Measurements from ENCODE around the gene CKM.
"Not testable (repeated sequence)": the region's sequence is repeated elsewhere in the genome, so short reads cannot be mapped to it uniquely, and the experiment has no call there.

CKM gene

GRCh38 chr19:45340232-45340898, 17.7 kb upstream of the CKM start, which contains the start of gene KLC3:
Gene KLC3 (plus strand): TSS chr19:45340750. CDS start chr19:45345542, 4,792 bp downstream.
- peak within 1 kb of the TSS; percentile 64 for H3K4me3 Mint-ChIP-seq
- no peaks in the 10 kb centered on the region for H3K36me3 Mint-ChIP-seq
- no peak within 1 kb of the TSS for H3K27ac Mint-ChIP-seq
- H3K9me3 Mint-ChIP-seq, result no peaks in the 10 kb centered on the region
- peaks cover 8% of the 10 kb centered on the region for H3K4me1 Mint-ChIP-seq
- H3K27me3 Mint-ChIP-seq, result peaks cover 23% of the 10 kb centered on the region

DNA sequence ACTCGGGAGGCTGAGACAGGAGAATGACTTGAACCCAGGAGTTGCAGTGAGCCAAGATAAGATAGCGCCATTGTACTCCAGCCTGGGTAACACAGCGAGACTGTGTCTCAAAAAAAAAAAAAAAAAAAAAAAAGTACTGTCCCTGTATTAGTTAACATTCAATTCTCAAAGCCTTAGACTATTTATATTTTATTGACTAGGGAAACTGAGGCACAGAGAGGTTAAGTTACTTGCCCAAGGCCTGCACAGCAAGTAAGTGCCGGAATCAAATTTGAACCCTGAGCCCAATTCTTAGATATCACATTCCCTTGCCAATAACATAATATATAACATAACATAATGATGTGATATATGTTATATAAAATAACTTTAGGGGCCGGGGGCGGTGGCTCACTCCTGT, 17.0 kb upstream of the CKM start:
- Mint-ChIP-seq H3K4me3 (no peak overlapping the region), H3K9me3 (no peaks in the 10 kb centered on the region), H3K4me1 (peaks cover 8% of the 10 kb centered on the region), H3K36me3 (no peaks in the 10 kb centered on the region), H3K27me3 (peaks cover 21% of the 10 kb centered on the region), H3K27ac (no peak overlapping the region)

GRCh38 chr19:45336696-45337251, 14.1 kb upstream of the CKM start:
- Mint-ChIP-seq H3K4me3 (no peak overlapping the region), H3K27me3 (peaks cover 16% of the 10 kb centered on the region), H3K36me3 (no peaks in the 10 kb centered on the region), H3K4me1 (peaks cover 8% of the 10 kb centered on the region), H3K27ac (no peak overlapping the region), H3K9me3 (no peaks in the 10 kb centered on the region)

- H3K4me1 Mint-ChIP-seq, H3K27ac Mint-ChIP-seq, H3K4me3 Mint-ChIP-seq, H3K36me3 Mint-ChIP-seq, H3K9me3 Mint-ChIP-seq: not testable (repeated sequence)
- peaks cover 11% of the 10 kb centered on the region for H3K27me3 Mint-ChIP-seq
Measured at GRCh38 chr19:45334881-45335280, 12.2 kb upstream of the CKM start.

DNA sequence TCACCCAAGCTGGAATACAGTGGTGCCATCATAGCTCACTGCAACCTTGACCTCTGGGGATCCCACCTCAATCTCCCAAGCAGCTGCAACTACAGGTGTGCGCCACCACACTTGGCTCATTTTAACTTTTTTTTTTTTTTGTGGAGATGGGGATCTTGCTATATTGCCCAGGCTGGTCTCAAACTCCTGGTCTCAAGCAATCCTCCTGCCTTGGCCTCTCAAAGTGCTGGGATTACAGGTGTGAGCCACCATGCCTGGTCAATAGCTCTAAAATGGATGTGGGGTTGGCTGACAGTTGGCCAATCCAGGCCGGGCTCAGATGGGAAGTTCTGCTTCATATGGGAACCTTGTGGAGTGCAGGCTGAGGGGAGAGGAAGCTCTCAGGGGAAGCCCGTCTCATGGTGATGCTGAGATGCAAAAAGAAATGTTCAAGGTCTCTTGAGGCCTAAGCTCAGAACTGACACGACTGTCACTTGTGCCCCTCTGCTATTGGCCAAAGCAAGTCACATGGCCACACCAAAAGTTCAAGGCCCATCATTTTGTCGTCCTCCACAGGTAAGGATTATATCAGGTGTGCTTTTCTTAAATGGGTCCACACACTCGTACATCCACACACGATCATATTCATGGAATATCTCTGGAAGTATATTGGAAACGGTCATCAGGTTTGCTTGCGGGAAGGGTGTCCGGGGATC, 11.1 kb upstream of the CKM start:
- Mint-ChIP-seq H3K27ac (no peak overlapping the region), H3K36me3 (no peaks in the 10 kb centered on the region), H3K4me3 (no peak overlapping the region), H3K27me3 (peaks cover 8% of the 10 kb centered on the region), H3K9me3 (no peaks in the 10 kb centered on the region), H3K4me1 (peaks cover 3% of the 10 kb centered on the region)

- Mint-ChIP-seq H3K4me1 (no peaks in the 10 kb centered on the region), H3K27me3 (peaks cover 3% of the 10 kb centered on the region), H3K4me3 (no peak overlapping the region), H3K36me3 (no peaks in the 10 kb centered on the region), H3K27ac (no peak overlapping the region), H3K9me3 (no peaks in the 10 kb centered on the region)
Measured at GRCh38 chr19:45331411-45331810, 8.7 kb upstream of the CKM start.

DNA sequence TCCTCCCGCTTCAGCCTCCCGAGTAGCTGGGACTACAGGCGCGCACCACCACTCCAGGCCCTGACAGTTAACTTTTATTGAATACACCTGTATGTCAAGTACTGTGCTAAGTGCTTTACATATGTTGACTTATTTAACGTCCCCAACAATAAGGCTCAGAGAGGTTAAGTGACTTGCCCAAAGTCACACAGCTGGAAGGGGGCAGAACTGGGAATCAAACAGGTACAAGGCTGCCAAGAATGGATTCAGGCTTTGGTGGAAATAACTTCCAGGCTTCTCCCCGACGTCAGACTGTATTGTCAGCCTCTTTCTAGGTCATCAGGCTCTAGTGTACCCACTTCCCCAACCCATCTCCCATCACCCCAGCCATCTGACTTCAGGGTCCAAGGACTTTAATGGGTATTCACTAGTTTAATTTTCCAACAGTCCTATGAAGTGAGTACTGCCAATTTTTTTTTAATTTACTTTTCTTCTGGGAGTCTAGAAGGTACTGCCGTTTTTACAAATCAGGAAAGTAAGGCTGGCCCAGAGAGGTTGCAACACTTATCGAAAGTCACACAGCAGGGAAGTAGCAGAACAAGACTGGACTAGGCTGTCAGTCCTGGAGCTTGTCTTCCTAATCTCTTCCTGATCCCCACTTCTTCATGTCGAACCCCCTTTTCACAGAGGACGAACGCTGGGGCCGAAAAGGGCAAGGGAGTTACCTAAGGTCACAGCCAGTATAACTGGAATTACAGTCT, 4.9 kb upstream of the CKM start:
- H3K9me3 Mint-ChIP-seq, result no peaks in the 10 kb centered on the region
- H3K27me3 Mint-ChIP-seq, result peaks cover 14% of the 10 kb centered on the region
- H3K36me3 Mint-ChIP-seq, result no peaks in the 10 kb centered on the region
- H3K4me3 Mint-ChIP-seq, result no peak overlapping the region
- no peaks in the 10 kb centered on the region for H3K4me1 Mint-ChIP-seq
- no peak overlapping the region for H3K27ac Mint-ChIP-seq

DNA sequence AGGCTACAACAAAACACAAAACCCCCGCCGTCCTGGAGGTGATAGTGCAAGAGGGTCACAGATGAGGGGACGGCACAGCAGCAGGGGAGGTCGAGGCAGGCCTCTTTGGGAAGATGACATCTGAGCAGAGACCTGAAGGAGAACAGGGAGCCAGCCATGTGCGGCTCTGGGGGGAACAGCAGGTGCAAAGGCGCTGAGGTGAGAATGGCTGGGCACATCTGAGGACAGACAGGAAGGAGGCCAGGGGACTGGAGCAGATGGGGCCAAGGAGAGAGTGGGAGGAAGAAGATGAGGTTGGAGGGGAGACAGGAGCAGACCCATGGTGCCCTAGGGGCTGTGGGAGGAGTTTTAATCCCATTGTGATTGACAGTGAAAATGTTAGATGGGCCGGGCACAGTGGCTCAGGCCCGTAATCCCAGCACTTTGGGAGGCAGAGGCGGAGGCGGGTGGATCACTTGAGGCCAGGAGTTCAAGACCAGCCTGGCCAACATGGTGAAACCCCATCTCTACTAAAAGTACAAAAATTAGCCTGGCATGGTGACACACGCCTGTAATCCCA, 1.8 kb upstream of the CKM start:
- H3K4me3 Mint-ChIP-seq, result no peak overlapping the region
- H3K27me3 Mint-ChIP-seq, result peaks cover 19% of the 10 kb centered on the region
- H3K36me3 Mint-ChIP-seq, result no peaks in the 10 kb centered on the region
- H3K4me1 Mint-ChIP-seq, result no peaks in the 10 kb centered on the region
- no peaks in the 10 kb centered on the region for H3K9me3 Mint-ChIP-seq
- H3K27ac Mint-ChIP-seq, result peak overlapping the region; percentile 51

DNA sequence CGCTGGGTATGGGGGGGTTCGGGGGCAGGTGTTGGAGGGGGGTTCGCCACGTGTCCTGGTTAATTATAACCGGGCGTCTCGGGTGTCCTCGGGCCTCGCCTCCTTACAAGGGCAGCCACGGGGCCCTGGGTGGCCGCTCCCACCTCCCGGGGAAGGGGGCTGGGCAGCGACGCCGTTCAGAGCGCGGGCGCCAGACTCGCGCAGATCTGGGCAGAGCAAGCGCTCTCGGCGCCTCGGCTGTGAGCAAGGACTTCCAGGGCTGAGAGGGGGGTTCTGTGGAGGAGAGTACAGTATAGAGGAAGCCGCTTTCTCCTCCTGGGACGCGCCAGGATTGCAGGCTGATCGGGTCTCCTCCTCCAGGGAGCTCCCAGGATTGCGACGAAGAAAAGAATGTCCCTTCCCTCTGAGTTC, 1.0 kb upstream of the CKM start:
- Mint-ChIP-seq H3K27ac (no peak overlapping the region), H3K36me3 (no peaks in the 10 kb centered on the region), H3K4me3 (no peak overlapping the region), H3K9me3 (no peaks in the 10 kb centered on the region), H3K27me3 (peaks cover 19% of the 10 kb centered on the region), H3K4me1 (no peaks in the 10 kb centered on the region)

DNA sequence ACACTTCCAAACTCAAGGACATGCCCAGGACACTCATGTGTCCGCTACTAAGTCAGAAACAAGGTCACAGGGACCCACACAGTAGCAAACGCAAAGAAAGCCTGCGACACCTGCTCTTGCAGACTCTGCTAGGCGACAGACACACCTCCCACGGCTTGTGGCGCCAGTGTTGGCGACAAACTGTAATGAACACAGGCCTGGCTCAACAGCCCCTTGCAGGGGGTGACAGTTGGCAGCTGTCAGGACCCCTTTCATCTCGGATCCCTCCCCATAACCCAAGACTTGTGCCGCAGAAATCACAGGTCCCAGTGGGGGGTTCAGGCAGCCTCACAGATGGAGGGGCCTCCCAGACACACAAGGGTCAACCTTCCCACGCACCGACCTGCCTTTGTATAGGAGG, 364 bp downstream of the CKM start:
- H3K9me3 Mint-ChIP-seq, result no peaks in the 10 kb centered on the region
- H3K36me3 Mint-ChIP-seq, result no peaks in the 10 kb centered on the region
- peaks cover 20% of the 10 kb centered on the region for H3K27me3 Mint-ChIP-seq
- H3K27ac Mint-ChIP-seq, result no peak overlapping the region
- H3K4me3 Mint-ChIP-seq, result no peak overlapping the region
- H3K4me1 Mint-ChIP-seq, result no peaks in the 10 kb centered on the region

DNA sequence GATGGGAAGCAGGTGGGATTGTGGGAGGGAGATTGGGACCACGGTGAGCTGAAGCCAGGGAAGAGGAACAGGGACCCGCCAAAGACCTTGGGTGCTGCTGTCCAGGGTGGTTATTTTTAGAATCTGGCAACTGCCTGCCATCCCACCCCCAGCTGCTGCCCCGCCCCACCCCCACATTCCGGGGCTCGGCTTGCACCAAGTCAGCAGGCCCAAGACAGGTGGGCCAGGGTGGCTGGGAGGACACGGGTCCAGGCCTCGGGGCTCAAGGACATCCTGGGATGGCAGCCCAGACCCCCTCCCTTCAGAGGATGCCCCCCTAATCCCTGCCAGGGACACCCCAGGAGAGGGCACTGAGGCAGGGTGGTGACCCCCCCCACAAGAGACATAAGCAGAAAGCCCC, 827 bp downstream of the CKM start:
- Mint-ChIP-seq H3K4me3 (no peak overlapping the region), H3K36me3 (no peaks in the 10 kb centered on the region), H3K27me3 (peaks cover 22% of the 10 kb centered on the region), H3K4me1 (no peaks in the 10 kb centered on the region), H3K27ac (no peak overlapping the region), H3K9me3 (no peaks in the 10 kb centered on the region)

DNA sequence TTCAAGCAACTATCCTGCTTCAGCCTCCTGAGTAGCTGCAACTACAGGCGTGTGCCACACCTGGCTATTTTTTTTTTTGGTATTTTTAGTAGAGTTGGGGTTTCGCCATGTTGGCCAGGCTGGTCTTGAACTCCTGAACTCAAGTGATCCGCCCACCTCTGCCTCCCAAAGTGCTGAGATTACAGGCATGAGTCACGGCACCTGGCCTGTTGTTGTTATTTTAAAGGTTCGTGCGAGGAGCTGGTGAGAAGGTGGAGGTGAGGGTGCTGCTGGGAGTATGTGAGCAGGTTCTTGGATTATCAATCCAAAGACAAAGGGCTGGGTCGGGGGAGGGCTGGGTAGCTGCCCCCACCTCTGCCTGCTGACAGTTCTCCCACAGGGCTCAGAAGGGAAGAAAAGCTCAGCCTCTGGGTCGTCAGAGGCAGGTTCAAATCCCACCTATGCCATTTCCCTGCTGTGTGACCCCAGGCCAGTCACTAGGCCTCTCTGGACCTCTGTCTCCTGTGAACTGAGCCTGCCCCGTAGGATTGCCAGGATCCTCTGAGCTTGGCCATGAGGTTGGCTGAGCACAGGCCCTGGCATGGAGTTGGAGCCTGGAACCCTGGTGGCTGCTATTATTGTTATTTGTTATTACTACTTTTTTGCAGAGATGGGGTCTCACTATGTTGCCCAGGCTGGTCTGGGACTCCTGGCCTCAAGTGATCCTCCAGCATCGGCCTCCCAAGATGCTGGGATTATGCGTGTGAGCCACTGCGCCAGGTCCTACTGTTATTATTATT, 1.5 kb downstream of the CKM start:
- H3K9me3 Mint-ChIP-seq, result no peaks in the 10 kb centered on the region
- no peak overlapping the region for H3K27ac Mint-ChIP-seq
- no peak overlapping the region for H3K4me3 Mint-ChIP-seq
- H3K36me3 Mint-ChIP-seq, result no peaks in the 10 kb centered on the region
- H3K27me3 Mint-ChIP-seq, result peaks cover 22% of the 10 kb centered on the region
- H3K4me1 Mint-ChIP-seq, result no peaks in the 10 kb centered on the region

GRCh38 chr19:45315304-45315703, 7.4 kb downstream of the CKM start:
- no peaks in the 10 kb centered on the region for H3K4me1 Mint-ChIP-seq
- peaks cover 16% of the 10 kb centered on the region for H3K27me3 Mint-ChIP-seq
- H3K27ac Mint-ChIP-seq, result no peak overlapping the region
- no peak overlapping the region for H3K4me3 Mint-ChIP-seq
- no peaks in the 10 kb centered on the region for H3K36me3 Mint-ChIP-seq
- H3K9me3 Mint-ChIP-seq, result no peaks in the 10 kb centered on the region

- no peaks in the 10 kb centered on the region for H3K36me3 Mint-ChIP-seq
- H3K4me1 Mint-ChIP-seq, result no peaks in the 10 kb centered on the region
- H3K27me3 Mint-ChIP-seq, result peaks cover 16% of the 10 kb centered on the region
- H3K27ac Mint-ChIP-seq, result no peak overlapping the region
- H3K9me3 Mint-ChIP-seq, result no peaks in the 10 kb centered on the region
- H3K4me3 Mint-ChIP-seq, result no peak overlapping the region
Measured at GRCh38 chr19:45314708-45315245, 7.9 kb downstream of the CKM start.

- not testable (repeated sequence) for H3K9me3 Mint-ChIP-seq
- peaks cover 13% of the 10 kb centered on the region for H3K27me3 Mint-ChIP-seq
Measured at GRCh38 chr19:45312285-45312684, 10.4 kb downstream of the CKM start.

More at GRCh38 chr19:45312285-45312684, 10.4 kb downstream of the CKM start:
- H3K36me3 Mint-ChIP-seq, H3K4me3 Mint-ChIP-seq, H3K27ac Mint-ChIP-seq, H3K4me1 Mint-ChIP-seq: not testable (repeated sequence)

Data from activated naive CD4-positive, alpha-beta T cell treated with anti-CD3 and anti-CD28 coated beads, Interleukin-2, amount 50 U/mL, for 24 hours (primary cell).